Loucy (cell line): ENCODE measurements around the gene GNS.

Experiments used
- CTCF ChIP-seq: fragments of 200-600 bp; sonication (generic); conservative IDR thresholded peaks from 2 replicates; pipeline ENCODE4 v1.5.1; 2014; ENCODE audit warnings: mild to moderate bottlenecking, antibody characterized with exemption, low read length
- EZH2phosphoT487 ChIP-seq: fragments of 200-600 bp; IDR thresholded peaks from 2 replicates; pipeline ENCODE4 v1.6.1; 2018; ENCODE audit warnings: antibody characterized with exemption, mild to moderate bottlenecking, moderate library complexity, borderline replicate concordance

DNA sequence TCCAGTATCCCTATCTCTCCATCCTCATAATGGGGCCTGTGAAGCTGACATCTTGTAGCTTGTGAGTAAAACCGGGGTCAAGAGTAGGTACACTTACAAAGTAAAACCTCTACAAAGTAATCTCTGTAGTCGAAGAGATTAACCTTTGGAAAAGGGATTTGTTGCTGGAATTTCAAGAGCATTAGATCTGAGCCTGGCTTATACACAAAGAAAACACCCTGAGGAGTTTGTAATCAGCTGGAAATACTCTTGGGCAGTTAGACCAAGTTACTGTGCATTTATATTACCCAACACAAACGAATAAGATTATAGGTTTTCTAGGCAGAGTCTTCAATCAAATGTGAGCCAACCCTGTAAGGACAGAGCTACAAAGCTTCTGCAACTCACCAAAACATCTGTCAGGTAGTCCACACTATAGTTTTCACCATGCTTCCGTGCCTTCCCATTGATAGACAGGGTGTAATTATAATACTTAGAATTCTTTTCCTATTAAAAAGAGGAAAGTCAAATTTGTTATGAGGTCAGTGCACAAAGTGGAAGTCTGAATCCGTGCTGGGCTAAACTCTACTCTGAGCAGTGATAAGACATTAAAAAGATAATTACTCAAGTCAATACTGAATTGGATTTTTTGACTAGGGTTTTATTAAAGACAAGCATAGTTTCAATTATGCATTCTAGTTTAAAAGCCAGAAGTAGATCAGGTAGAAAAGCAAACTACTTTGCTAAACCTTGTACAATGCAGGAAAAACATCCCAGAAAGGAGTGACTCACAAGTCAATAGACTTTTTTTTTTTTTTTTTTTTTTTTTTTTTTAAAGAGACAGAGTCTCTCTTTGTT lies 14.6 kb downstream of the GNS start:
- TF ChIP-seq CTCF (no peak), EZH2phosphoT487 (no peak)
